CD4-positive, CD25-positive, alpha-beta regulatory T cell (primary cell): Measurements from ENCODE around the gene SENP8. TPM values are rescaled to one million over a fixed set of nuclear protein-coding genes. Genes with fewer than 3 reads are reported as not detected.

Source experiments
- polyA plus RNA-seq, 4 donors: library from polyadenylated mRNA; unstranded; fragments of 300-500 nt; fragmentation: Illumina TruSeq; gene quantifications; one replicate each; pipeline ENCODE4 v1.2.3, GENCODE V29; 2021
- total RNA-seq: library from RNA; stranded (reverse); gene quantifications from one replicate; pipeline ENCODE4 v1.2.3, GENCODE V29; 2022

SENP8 gene
- total and polyA plus RNA-seq, 5 donors from 2014 or later, result 0.15 to 1.4 (median 1.3) TPM

Other genes starting within 250 kb of the SENP8 start
- gene MYO9A, start 253 bp upstream of the SENP8 start, total RNA-seq, result 32.3 TPM
- 10 to 100 TPM in 3 of 4 donors, 1 to 10 TPM in 1; 8.3 to 12.5 (median 10.9) TPM for gene MYO9A, start 253 bp upstream of the SENP8 start, polyA plus RNA-seq
- not detected for gene GRAMD2A, start 79.4 kb downstream of the SENP8 start, total RNA-seq
- not detected for gene GRAMD2A, start 79.4 kb downstream of the SENP8 start, polyA plus RNA-seq
- 332 TPM for gene PKM, start 112.8 kb downstream of the SENP8 start, total RNA-seq
- gene PKM, start 112.8 kb downstream of the SENP8 start, polyA plus RNA-seq, result 100 to 1,000 TPM; 380 to 510 (median 440) TPM
- 101 TPM for gene PARP6, start 154.2 kb downstream of the SENP8 start, total RNA-seq
- 10 to 100 TPM; 14.5 to 19.2 (median 16.0) TPM for gene PARP6, start 154.2 kb downstream of the SENP8 start, polyA plus RNA-seq
- 1.7 TPM for gene CELF6, start 201.8 kb downstream of the SENP8 start, total RNA-seq
- gene CELF6, start 201.8 kb downstream of the SENP8 start, polyA plus RNA-seq, result under 1 TPM in 1 of 4 donors, not detected in 3; 0.14 TPM